ENCODE measurements around the gene TCEANC2.
"Not testable (repeated sequence)": the region's sequence is repeated elsewhere in the genome, so short reads cannot be mapped to it uniquely, and the experiment has no call there.

Gene TCEANC2

GRCh38 chr1:54047384-54048305, 5.8 kb upstream of the TCEANC2 start:
- no peak overlapping the region for H3K27ac ChIP-seq
- POLR2A ChIA-PET (ENCODE audit: low non-redundant PET), result interaction anchor here (0.5 kb wide), 1 partner anchor 32 kb away, joined by 3 read pairs; no protein-coding TSS in a partner anchor
- CTCF ChIA-PET, result no interaction called here
- DNase-seq (ENCODE audit: low spot score), result no peak
- no peak for TF ChIP-seq CTCF (conservative IDR thresholded peaks at IDR 0.05; ENCODE audit: low read depth)

GRCh38 chr1:54050435-54050834, 3.0 kb upstream of the TCEANC2 start:
- POLR2A ChIA-PET (ENCODE audit: low non-redundant PET); H3K27ac ChIP-seq; DNase-seq (ENCODE audit: low spot score): not testable (repeated sequence)
- CTCF ChIA-PET, result interaction anchor here (0.6 kb wide), 1 partner anchor 190 kb away, joined by 3 read pairs; no protein-coding TSS in a partner anchor

GRCh38 chr1:54051933-54052430, 1.4 kb upstream of the TCEANC2 start:
- ChIA-PET POLR2A (ENCODE audit: low non-redundant PET) (no interaction called here), CTCF (interaction anchor here (0.6 to 1.0 kb wide), 5 partner anchors 11 to 908 kb away, joined by 3 to 5 read pairs (median 4); no protein-coding TSS in a partner anchor)
- no peak for TF ChIP-seq CTCF (conservative IDR thresholded peaks at IDR 0.05; ENCODE audit: low read depth)
- H3K27ac ChIP-seq, result peak overlapping the region; percentile 97
- peak; percentile 5 for DNase-seq (ENCODE audit: low spot score)

GRCh38 chr1:54052431-54052933, 926 bp upstream of the TCEANC2 start:
- no peak for TF ChIP-seq CTCF (conservative IDR thresholded peaks at IDR 0.05; ENCODE audit: low read depth)
- peak overlapping the region; percentile 97 for H3K27ac ChIP-seq
- peak; percentile 46 for DNase-seq (ENCODE audit: low spot score)
- POLR2A ChIA-PET (ENCODE audit: low non-redundant PET), result no interaction called here
- CTCF ChIA-PET, result interaction anchor here (0.6 to 1.0 kb wide), 5 partner anchors 12 to 930 kb away, joined by 3 to 5 read pairs (median 4); no protein-coding TSS in a partner anchor

GRCh38 chr1:54053745-54054437, 483 bp downstream of the TCEANC2 start:
- peak overlapping the region; percentile 97 for H3K27ac ChIP-seq
- DNase-seq (ENCODE audit: low spot score), result peak; percentile 6
- CTCF ChIA-PET, result interaction anchor here (0.6 kb wide), 1 partner anchor 172 kb away, joined by 3 read pairs; no protein-coding TSS in a partner anchor
- no peak for TF ChIP-seq CTCF (conservative IDR thresholded peaks at IDR 0.05; ENCODE audit: low read depth)
- POLR2A ChIA-PET (ENCODE audit: low non-redundant PET), result no interaction called here

GRCh38 chr1:54054438-54054749, 986 bp downstream of the TCEANC2 start:
- H3K27ac ChIP-seq, result no peak overlapping the region
- POLR2A ChIA-PET (ENCODE audit: low non-redundant PET), result no interaction called here
- CTCF ChIA-PET, result interaction anchor here (0.6 kb wide), 2 partner anchors 172 to 278 kb away, joined by 3 read pairs; no protein-coding TSS in a partner anchor
- peak; percentile 6 for DNase-seq (ENCODE audit: low spot score)
- no peak for TF ChIP-seq CTCF (conservative IDR thresholded peaks at IDR 0.05; ENCODE audit: low read depth)
